Left kidney (tissue), 2 donors: ENCODE measurements around the gene AFF2. TPM values are rescaled to one million over a fixed set of nuclear protein-coding genes. Genes with fewer than 3 reads are reported as not detected.
"Not testable (repeated sequence)": the region's sequence is repeated elsewhere in the genome, so short reads cannot be mapped to it uniquely, and the experiment has no call there.

Experiments used
- DNase-seq: peaks from one replicate; pipeline ENCODE4 v3.0.0-alpha.2; 2013
- polyA plus RNA-seq: library from polyadenylated mRNA; unstranded; fragments of 120-200 nt; gene quantifications from one replicate; pipeline ENCODE4 v1.2.1, GENCODE V29; 2013; ENCODE audit not compliant: insufficient read length

AFF2 gene
- polyA plus RNA-seq, 1 donor = 6.5 TPM

DNA sequence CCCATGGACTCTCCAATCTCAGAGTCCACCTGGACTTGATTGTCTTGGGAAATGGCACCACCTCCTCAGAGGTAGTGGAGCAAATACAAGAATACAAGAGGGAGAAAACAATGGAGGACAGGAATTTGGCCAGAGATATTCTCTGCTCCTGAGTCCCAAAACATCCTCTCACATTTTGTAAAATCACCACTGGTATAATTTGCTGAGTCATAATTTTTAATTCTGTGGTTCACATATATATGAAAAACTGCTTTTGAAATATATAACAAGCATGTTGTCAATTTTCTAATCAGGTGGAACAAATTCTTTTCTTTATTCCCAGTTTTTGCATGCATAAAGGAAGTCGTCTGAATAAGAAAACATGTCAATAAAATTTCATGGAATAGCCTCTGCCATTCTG is 356.1 kb downstream of the AFF2 start:
- DNase-seq = no peak

- DNase-seq = no peak
Observed at GRCh38 chrX:148865277-148866210, 365.1 kb downstream of the AFF2 start.

GRCh38 chrX:148867596-148867995 is 367.2 kb downstream of the AFF2 start:
- DNase-seq = no peak

- DNase-seq = no peak
Observed at GRCh38 chrX:148871422-148872160, 371.2 kb downstream of the AFF2 start.

GRCh38 chrX:148872161-148872535 is 371.7 kb downstream of the AFF2 start:
- DNase-seq = no peak

- DNase-seq = no peak
Observed at GRCh38 chrX:148872881-148873280, 372.5 kb downstream of the AFF2 start.

- DNase-seq = no peak
Observed at GRCh38 chrX:148874636-148875246, 374.3 kb downstream of the AFF2 start.

DNA sequence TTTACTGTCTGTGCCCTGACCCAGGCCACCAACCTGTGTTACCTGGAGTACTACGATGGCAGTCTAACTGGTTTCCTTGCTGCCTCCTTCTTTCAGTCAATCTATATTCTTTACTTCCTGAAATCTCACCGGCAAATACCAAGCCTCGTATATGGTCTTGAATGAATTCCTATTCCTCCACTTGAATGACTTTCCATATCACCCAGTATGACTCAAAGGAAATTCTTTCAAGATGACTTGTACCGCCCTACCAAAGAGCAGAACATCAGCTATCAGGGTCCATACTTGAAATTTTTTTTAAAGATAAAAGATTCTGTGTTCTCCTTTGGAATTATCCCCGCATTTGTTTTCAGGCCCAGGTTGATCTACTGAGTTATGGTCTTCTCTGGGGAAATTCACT is 378.0 kb downstream of the AFF2 start:
- DNase-seq = no peak

- no peak for DNase-seq
Observed at GRCh38 chrX:148885203-148885602, 384.8 kb downstream of the AFF2 start.

GRCh38 chrX:148893395-148893794 is 393.0 kb downstream of the AFF2 start:
- DNase-seq = no peak

GRCh38 chrX:148902581-148902980 is 402.2 kb downstream of the AFF2 start:
- DNase-seq = no peak

DNA sequence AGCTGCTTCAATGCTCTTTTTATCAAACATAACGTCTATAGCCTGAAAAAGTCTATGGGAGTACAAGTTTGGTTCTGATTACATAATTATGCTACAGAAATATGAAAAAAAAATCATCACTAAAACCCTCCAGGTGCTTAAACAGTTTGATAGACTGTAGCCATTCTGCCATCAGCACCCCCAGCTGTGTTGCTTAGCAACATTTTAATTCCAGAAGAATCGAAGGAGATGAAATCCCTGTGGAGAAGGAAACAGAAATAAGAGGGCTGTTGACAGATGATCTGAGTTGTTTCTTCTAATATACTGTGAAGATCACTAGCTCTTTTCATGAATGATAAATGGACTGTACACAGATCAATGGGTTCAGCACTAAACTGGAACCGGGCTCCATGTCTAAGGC is 402.8 kb downstream of the AFF2 start:
- DNase-seq = no peak

DNA sequence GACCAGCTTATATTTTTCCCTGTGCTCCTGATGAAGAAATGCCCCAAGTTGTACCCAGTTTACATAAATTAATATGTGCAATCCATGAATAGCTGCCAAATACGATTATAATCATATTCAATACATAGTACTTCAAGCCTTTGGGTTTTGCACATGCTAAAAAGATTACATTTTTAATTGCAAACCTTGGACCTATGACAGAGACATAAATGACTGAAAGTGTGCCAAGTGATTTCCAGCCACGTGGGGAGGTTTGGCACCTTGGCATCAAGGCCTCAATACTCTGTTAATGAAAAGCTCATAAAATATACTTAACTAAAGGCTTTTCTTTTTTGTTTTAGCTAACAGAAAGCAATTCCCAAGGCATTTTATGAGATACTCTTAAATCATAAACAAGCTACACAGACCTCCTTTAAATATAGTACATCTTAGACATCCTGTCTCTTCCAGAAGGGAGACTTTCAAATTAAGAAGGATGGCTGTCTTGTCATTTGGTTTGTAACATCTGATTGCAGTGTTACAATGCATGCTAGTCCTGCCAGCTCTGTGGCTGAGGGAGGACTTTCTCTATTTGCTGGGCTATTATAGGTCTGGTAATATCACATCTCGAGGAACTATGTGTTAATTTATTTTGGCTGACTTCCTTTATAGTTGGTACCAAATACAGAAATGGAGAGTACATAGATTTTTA is 404.1 kb downstream of the AFF2 start:
- DNase-seq = no peak

- no peak for DNase-seq
Observed at GRCh38 chrX:148905400-148905799, 405.0 kb downstream of the AFF2 start.

- DNase-seq = not testable (repeated sequence)
Observed at GRCh38 chrX:148906628-148907027, 406.2 kb downstream of the AFF2 start.

DNA sequence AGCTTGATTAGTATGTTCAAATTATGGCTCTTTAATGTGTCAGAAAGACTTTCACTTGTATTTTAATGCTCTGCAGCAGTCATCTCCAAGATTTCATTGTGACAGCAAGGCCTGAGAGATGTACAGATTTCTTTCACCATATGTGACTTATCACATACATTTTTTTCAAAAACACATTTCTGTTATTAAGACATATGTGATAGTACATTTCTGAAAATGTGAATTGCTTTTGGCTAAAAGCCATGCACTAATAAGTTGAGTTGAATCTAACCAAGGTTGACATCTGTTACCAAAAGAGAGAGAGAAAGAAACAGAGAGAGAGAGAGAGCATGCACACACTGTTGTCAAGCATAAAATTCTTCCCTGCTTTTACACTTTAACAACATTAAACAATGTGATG is 409.3 kb downstream of the AFF2 start:
- no peak for DNase-seq

DNA sequence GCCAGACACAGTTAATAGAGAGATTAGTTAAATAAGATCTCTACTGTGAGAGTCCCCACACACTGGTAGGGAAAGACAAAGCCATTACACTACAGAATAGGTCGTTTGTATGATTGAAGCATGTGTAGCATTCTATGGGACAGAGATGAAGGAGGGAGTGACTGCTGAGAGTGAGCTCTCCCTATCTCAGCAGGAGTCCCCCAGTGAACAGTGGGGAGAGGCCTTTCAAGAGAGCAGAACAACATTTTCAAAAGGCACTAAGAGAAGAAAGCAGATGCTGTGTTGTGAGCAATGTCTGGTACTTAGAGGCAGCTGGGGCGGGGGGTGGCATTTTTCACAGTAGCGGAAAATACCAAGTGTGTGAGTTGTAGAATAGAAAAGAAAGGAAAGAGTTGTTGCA is 413.6 kb downstream of the AFF2 start:
- DNase-seq = no peak

DNA sequence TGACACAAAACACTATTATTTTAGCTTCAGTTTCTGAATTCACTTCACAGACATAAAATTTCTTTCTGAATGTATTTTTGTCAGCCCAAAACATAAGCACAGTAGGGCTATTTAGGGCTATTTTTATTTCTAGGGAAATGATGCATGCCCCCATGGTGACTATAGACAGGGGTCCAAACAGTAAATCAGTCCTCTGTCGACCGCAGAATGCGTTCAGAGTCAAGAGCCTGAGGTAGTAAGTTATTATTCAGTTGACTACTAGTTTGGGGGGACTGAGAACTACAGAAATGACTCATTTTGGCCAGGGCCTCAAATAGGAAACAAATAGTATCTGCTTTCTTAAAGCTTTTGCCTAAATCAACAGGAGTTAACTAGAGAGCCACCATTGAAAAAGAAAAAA is 414.4 kb downstream of the AFF2 start:
- DNase-seq = no peak

DNA sequence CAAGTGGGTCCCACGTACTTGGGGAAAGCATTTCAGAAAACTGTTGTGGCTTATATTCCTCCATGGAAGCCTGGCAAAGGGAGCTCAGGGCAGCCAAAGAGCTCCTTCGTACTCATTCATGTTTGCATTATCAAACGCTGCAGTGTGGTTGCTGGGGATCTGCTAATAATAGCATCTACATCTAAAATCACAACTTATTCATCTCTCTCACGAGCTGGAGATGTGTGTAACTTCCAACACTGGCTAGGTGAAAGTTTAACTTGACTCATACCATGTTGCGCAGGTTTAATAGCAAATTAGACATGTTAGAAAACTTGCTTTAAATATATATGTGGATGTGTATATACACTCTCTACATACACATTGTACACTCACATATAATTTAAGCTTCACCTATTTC is 415.1 kb downstream of the AFF2 start:
- DNase-seq = no peak

GRCh38 chrX:148917441-148917840 is 417.0 kb downstream of the AFF2 start:
- no peak for DNase-seq

DNA sequence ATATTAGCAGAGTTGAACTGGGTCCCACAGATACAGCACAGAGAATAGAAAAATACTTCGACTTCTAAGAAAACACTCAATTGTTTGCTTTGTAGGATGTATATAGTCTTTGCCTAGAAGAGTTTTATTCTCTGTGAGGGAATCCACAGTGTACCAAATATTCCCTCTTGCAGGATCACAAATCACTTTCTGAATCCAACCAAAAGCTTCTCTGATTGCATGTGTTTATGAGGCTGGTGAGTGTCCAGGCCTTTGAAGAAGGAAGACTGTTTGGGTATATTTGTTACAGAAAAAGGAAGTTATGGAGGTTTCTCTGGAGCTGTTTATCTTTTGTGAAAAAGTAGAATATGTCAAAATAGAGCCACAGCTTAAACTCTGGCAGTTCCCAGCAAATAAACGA is 423.2 kb downstream of the AFF2 start:
- DNase-seq = no peak

GRCh38 chrX:148926371-148926770 is 426.0 kb downstream of the AFF2 start:
- DNase-seq = no peak
